Mesothelial cell of epicardium (in vitro differentiated cells): ENCODE measurements around the gene ALDH5A1. TPM values are rescaled to one million over a fixed set of nuclear protein-coding genes. Genes with fewer than 3 reads are reported as not detected.

Experiments
- DNase-seq, 2 experiments: peaks; one replicate each; pipeline ENCODE4 v3.0.0; 2021; ENCODE audit warnings: low spot score in 2 of 2; ENCODE audit not compliant: unreplicated experiment in 2 of 2
- H3K27ac Mint-ChIP-seq: 2 replicates; pipeline ENCODE4 v1.8.0; 2021; ENCODE audit warnings: mixed read lengths
- H3K27me3 Mint-ChIP-seq: 2 replicates; pipeline ENCODE4 v1.8.0; 2021; ENCODE audit warnings: low read depth, mixed read lengths
- H3K36me3 Mint-ChIP-seq: 2 replicates; pipeline ENCODE4 v1.8.0; 2021; ENCODE audit warnings: mixed read lengths
- H3K4me1 Mint-ChIP-seq: 2 replicates; pipeline ENCODE4 v1.8.0; 2021; ENCODE audit warnings: mixed read lengths
- H3K4me3 Mint-ChIP-seq: 2 replicates; pipeline ENCODE4 v1.8.0; 2021; ENCODE audit warnings: mild to moderate bottlenecking, moderate library complexity, mixed read lengths
- H3K9me3 Mint-ChIP-seq: 2 replicates; pipeline ENCODE4 v1.8.0; 2021; ENCODE audit warnings: mixed read lengths
- total RNA-seq: library from RNA; stranded (reverse); gene quantifications from 3 replicates; pipeline ENCODE4 v1.2.1, GENCODE V29; 2021
- TF ChIP-seq, protein P1 (sequence below): fragments of 200-600 bp; sonication (generic); IDR thresholded peaks from one replicate; pipeline ENCODE4 v1.5.0; 2021; ENCODE audit warnings: antibody characterized with exemption; ENCODE audit not compliant: unreplicated experiment

The ALDH5A1 gene
- total RNA-seq, 1 donor from 2014 or later: 22.6 TPM

DNA sequence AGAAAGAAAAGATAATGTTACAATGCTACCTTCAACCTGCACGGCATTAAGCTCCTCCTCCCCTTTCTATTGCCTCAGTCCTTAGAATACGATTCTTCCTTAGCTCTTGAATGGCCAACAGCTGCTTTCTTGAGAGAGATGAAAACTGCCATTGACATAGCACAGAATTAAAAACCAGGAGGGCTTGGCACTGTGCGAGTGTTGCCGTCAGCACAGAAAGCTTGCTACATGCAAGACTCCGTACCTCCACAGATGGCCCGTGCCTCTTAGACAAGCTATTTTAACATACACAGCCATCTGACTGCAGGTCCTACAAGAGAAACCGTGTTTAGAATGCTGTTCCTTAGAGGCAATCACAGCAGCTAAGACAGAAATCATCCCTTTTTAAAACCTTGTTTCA is 51.7 kb downstream of the ALDH5A1 start:
- TF ChIP-seq, protein P1, sequence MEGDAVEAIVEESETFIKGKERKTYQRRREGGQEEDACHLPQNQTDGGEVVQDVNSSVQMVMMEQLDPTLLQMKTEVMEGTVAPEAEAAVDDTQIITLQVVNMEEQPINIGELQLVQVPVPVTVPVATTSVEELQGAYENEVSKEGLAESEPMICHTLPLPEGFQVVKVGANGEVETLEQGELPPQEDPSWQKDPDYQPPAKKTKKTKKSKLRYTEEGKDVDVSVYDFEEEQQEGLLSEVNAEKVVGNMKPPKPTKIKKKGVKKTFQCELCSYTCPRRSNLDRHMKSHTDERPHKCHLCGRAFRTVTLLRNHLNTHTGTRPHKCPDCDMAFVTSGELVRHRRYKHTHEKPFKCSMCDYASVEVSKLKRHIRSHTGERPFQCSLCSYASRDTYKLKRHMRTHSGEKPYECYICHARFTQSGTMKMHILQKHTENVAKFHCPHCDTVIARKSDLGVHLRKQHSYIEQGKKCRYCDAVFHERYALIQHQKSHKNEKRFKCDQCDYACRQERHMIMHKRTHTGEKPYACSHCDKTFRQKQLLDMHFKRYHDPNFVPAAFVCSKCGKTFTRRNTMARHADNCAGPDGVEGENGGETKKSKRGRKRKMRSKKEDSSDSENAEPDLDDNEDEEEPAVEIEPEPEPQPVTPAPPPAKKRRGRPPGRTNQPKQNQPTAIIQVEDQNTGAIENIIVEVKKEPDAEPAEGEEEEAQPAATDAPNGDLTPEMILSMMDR: no peak
- H3K4me1 Mint-ChIP-seq: no peaks in the 10 kb centered on the region
- no peak overlapping the region for H3K4me3 Mint-ChIP-seq
- no peak for DNase-seq
- H3K27me3 Mint-ChIP-seq: peaks cover 27% of the 10 kb centered on the region
- no peaks in the 10 kb centered on the region for H3K36me3 Mint-ChIP-seq
- no peaks in the 10 kb centered on the region for H3K9me3 Mint-ChIP-seq
- H3K27ac Mint-ChIP-seq: no peak overlapping the region

DNA sequence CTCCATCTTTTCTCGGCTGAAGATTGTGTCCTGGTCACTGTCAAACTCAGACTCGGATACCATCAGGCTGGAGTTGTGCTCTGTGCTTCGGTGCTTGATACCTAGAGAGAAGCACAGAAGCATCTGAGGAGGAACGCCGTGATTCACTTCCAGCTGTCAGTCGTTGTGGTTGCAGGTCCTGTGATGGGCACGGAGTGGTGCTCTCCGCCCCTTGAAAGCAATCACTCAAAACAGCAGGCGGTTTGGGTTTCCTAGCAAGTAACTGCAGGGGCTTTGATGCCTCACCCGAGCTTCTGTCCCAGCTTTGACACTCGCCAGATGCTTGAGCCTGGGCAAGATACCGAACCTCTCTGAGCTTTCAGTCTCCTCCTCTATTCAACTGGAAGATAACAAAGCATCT is 52.5 kb downstream of the ALDH5A1 start:
- no peaks in the 10 kb centered on the region for H3K9me3 Mint-ChIP-seq
- TF ChIP-seq, protein P1: no peak
- no peaks in the 10 kb centered on the region for H3K4me1 Mint-ChIP-seq
- H3K27me3 Mint-ChIP-seq: peaks cover 27% of the 10 kb centered on the region
- no peaks in the 10 kb centered on the region for H3K36me3 Mint-ChIP-seq
- no peak overlapping the region for H3K27ac Mint-ChIP-seq
- no peak overlapping the region for H3K4me3 Mint-ChIP-seq
- no peak for DNase-seq

- no peak for DNase-seq
- Mint-ChIP-seq H3K4me1 (no peaks in the 10 kb centered on the region), H3K36me3 (no peaks in the 10 kb centered on the region), H3K9me3 (no peaks in the 10 kb centered on the region), H3K4me3 (no peak overlapping the region), H3K27ac (no peak overlapping the region), H3K27me3 (peaks cover 27% of the 10 kb centered on the region)
- TF ChIP-seq, protein P1: no peak
Observed at GRCh38 chr6:24549158-24549557, 54.4 kb downstream of the ALDH5A1 start.

DNA sequence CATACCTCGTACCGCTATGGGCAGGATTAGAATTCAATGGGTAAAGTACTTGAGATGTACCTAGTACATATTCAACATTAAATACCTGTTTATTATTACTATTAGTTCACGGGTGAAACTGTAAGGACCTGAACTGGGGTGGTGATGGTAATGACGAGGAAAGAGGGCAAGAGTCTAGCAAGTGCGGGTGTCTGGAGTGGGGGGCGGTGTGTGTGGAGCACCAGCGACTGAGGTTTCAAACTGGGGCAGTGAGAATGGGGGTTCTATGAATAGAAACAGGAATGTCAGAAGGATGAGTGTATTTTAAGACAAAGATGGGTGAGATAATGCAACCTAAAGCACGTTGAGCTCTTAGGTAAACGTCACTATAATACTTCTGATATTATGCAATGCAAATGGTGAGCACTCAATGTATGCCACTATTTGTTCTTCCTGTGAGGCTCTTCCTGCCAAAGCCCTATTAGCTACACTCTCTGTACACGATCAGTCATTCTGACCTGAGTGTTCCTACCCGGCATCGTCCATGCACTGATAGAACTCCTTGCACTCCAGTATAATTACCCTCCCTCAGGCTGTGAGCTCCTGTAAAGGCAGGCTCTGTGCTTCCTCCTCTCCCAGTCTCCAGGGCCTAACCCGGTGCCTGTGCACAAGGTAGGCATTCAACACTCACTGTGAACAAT is 55.0 kb downstream of the ALDH5A1 start:
- no peaks in the 10 kb centered on the region for H3K4me1 Mint-ChIP-seq
- no peaks in the 10 kb centered on the region for H3K36me3 Mint-ChIP-seq
- TF ChIP-seq, protein P1: no peak
- no peaks in the 10 kb centered on the region for H3K9me3 Mint-ChIP-seq
- no peak for DNase-seq
- H3K27ac Mint-ChIP-seq: no peak overlapping the region
- peaks cover 27% of the 10 kb centered on the region for H3K27me3 Mint-ChIP-seq
- H3K4me3 Mint-ChIP-seq: no peak overlapping the region

DNA sequence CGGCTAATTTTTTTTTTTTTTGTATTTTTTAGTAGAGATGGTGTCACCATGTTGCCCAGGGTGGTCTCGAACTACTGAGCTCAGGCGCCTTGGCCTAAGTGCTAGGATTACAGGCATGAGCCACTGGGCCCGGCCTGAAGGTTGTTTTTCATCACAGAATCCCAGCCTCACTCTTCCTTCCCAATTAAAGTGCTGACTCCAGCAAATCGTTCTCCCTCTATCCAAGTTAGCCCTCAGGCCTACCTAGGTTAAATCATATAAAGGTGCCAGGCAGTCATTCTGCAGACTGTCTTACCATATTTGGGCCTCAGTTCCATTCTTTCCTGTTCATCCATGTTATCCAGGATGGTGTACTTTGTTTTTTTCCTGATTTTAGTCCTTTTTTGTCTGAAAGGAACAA is 56.4 kb downstream of the ALDH5A1 start:
- Mint-ChIP-seq H3K4me1 (no peaks in the 10 kb centered on the region), H3K27ac (no peak overlapping the region), H3K27me3 (peaks cover 22% of the 10 kb centered on the region), H3K36me3 (no peaks in the 10 kb centered on the region), H3K9me3 (no peaks in the 10 kb centered on the region), H3K4me3 (no peak overlapping the region)
- TF ChIP-seq, protein P1: no peak
- no peak for DNase-seq
